ENCODE measurements around the gene PRKCH.

DNA sequence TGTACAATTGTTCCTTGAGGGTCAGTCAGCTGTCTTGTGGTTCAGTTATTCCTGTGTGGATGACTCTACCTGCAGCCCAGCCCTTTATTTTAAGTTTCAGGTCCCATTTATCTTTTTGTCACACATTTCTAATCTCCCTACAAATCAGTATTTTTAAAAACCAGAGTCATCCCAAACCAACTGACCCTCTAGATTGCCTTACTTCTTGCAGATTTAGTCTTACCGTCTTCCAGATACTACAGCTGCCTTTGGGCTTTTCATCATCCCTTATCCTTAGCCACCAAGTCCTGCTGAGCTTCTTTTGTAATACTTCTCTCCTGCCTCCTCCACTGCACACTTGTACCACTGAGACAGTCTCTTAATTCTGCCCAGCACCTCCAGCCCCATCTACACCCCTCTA is 54.9 kb downstream of the PRKCH start:
- TF ChIP-seq, protein P1, sequence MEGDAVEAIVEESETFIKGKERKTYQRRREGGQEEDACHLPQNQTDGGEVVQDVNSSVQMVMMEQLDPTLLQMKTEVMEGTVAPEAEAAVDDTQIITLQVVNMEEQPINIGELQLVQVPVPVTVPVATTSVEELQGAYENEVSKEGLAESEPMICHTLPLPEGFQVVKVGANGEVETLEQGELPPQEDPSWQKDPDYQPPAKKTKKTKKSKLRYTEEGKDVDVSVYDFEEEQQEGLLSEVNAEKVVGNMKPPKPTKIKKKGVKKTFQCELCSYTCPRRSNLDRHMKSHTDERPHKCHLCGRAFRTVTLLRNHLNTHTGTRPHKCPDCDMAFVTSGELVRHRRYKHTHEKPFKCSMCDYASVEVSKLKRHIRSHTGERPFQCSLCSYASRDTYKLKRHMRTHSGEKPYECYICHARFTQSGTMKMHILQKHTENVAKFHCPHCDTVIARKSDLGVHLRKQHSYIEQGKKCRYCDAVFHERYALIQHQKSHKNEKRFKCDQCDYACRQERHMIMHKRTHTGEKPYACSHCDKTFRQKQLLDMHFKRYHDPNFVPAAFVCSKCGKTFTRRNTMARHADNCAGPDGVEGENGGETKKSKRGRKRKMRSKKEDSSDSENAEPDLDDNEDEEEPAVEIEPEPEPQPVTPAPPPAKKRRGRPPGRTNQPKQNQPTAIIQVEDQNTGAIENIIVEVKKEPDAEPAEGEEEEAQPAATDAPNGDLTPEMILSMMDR (IDR thresholded peaks at IDR 0.05): no peak
- no peak for TF ChIP-seq POLR2AphosphoS5 (IDR thresholded peaks at IDR 0.05)
- TF ChIP-seq POLR2A (IDR thresholded peaks at IDR 0.05): no peak
